A673 (cell line): ENCODE measurements around the gene MED12L. TPM values are rescaled to one million over a fixed set of nuclear protein-coding genes. Genes with fewer than 3 reads are reported as not detected.

Source experiments
- BruUV-seq: library from RNA; stranded (reverse); fragments of 400-500 nt; replicated peaks from 2 replicates; lab custom pipeline; 2021; lab: Mats Ljungman, UMichigan
- CTCF ChIA-PET: fragments of 300-600 bp; sonication (Branson Sonifier 250); formaldehyde crosslinking; loops from one replicate; lab custom pipeline; 2022; ENCODE audit warnings: antibody characterized with exemption; lab: Charles Lee
- POLR2A ChIA-PET: fragments of 300-600 bp; sonication (Branson Sonifier 250); formaldehyde crosslinking; loops from one replicate; lab custom pipeline; 2022; ENCODE audit warnings: antibody characterized with exemption; ENCODE audit not compliant: low non-redundant PET; lab: Charles Lee
- DNase-seq: peaks from one replicate; pipeline ENCODE4 v3.0.0-alpha.2; 2015; ENCODE audit warnings: low spot score
- H3K27ac ChIP-seq: fragments of 200-600 bp; sonication (generic); 2 replicates; pipeline ENCODE4 v1.5.1; 2016; ENCODE audit warnings: mixed run types, low read depth, mild to moderate bottlenecking, mixed read lengths, antibody characterized with exemption, low read length; ENCODE audit not compliant: poor library complexity, severe bottlenecking
- H3K27me3 ChIP-seq: fragments of 200-600 bp; sonication (generic); replicated peaks from 2 replicates; pipeline ENCODE4 v1.6.1; 2017; ENCODE audit warnings: mixed run types, low read depth, mild to moderate bottlenecking, mixed read lengths, antibody characterized with exemption, low read length; ENCODE audit not compliant: insufficient read depth, poor library complexity
- H3K36me3 ChIP-seq: fragments of 200-600 bp; sonication (generic); 2 replicates; pipeline ENCODE4 v1.6.1; 2016; ENCODE audit warnings: mixed run types, mild to moderate bottlenecking, mixed read lengths, antibody characterized with exemption, low read length; ENCODE audit not compliant: insufficient read depth, poor library complexity, severe bottlenecking
- H3K4me1 ChIP-seq: fragments of 200-600 bp; sonication (generic); 2 replicates; pipeline ENCODE4 v1.6.1; 2017; ENCODE audit warnings: mixed run types, mild to moderate bottlenecking, mixed read lengths, antibody characterized with exemption, low read length; ENCODE audit not compliant: insufficient read depth, poor library complexity, severe bottlenecking
- H3K4me3 ChIP-seq: fragments of 200-600 bp; sonication (generic); 2 replicates; pipeline ENCODE4 v1.5.1; 2016; ENCODE audit warnings: low read depth, mixed run types, mild to moderate bottlenecking, mixed read lengths, low read length; ENCODE audit not compliant: poor library complexity, severe bottlenecking
- H3K9me3 ChIP-seq: fragments of 200-600 bp; sonication (generic); 2 replicates; pipeline ENCODE4 v1.6.1; 2016; ENCODE audit warnings: mixed run types, low read depth, mild to moderate bottlenecking, mixed read lengths, antibody characterized with exemption, low read length; ENCODE audit not compliant: poor library complexity, severe bottlenecking
- CTCF ChIP-seq: fragments of 300-800, 200-600 bp; sonication (generic); conservative IDR thresholded peaks from 2 replicates; pipeline ENCODE4 v1.5.1; 2017; ENCODE audit warnings: low read depth, mild to moderate bottlenecking, antibody characterized with exemption, low read length, moderate library complexity, mixed read lengths
- EZH2 ChIP-seq: fragments of 200-600 bp; sonication (generic); IDR thresholded peaks from 2 replicates; pipeline ENCODE4 v1.6.1; 2017; ENCODE audit warnings: borderline replicate concordance, low read depth, mild to moderate bottlenecking, mixed read lengths, antibody characterized with exemption, low read length; ENCODE audit not compliant: poor library complexity, severe bottlenecking
- intact Hi-C: fragments of 100-400 bp; cut with micrococcal nuclease; formaldehyde crosslinking; loops from one replicate; pipeline ENCODE4 v1.10.0; 2022; ENCODE audit not compliant: unreplicated experiment
- total RNA-seq: library from RNA; stranded (reverse); gene quantifications from 2 replicates; pipeline ENCODE4 v1.2.3, GENCODE V29; 2021

The MED12L gene
- total RNA-seq, 1 experiment from 2014 or later: 0.71 TPM

DNA sequence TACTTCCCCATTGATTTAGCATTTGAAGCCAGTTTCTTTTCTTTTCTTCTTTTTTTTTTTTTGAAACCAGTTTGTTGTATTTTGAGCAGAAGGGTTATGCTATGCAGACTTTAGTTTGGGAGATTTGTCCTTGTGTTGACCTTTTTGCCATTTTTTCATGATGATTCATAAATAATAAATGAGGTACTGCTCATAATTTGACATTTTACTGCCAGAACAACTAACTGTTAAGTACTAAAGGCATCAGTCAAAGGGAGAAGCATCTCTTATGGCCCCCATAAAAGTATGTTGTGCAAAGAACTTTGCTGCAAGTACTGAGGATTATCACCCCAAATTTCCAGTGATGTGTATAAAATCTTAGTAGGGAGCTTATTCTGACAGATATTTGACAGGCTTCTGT, 232.8 kb downstream of the MED12L start:
- DNase-seq: no peak

GRCh38 chr3:151318991-151319390, 233.5 kb downstream of the MED12L start:
- CTCF ChIA-PET: no interaction called here
- peaks cover 8% of the 10 kb centered on the region for H3K4me1 ChIP-seq
- DNase-seq: no peak
- intact Hi-C loops: no loop called here
- H3K9me3 ChIP-seq: no peaks in the 10 kb centered on the region
- H3K4me3 ChIP-seq: no peak overlapping the region
- H3K27ac ChIP-seq: no peak overlapping the region
- no peaks in the 10 kb centered on the region for H3K36me3 ChIP-seq
- POLR2A ChIA-PET: no interaction called here
- TF ChIP-seq CTCF (no peak), EZH2 (no peak)
- BruUV-seq: no TSS peak
- no peaks in the 10 kb centered on the region for H3K27me3 ChIP-seq

More for the DNA sequence above, 232.8 kb downstream of the MED12L start:
- no TSS peak for BruUV-seq
- ChIA-PET CTCF (no interaction called here), POLR2A (no interaction called here)
- intact Hi-C loops: no loop called here
- Histone ChIP-seq H3K27me3 (no peaks in the 10 kb centered on the region), H3K4me1 (peaks cover 5% of the 10 kb centered on the region), H3K4me3 (no peak overlapping the region), H3K36me3 (no peaks in the 10 kb centered on the region), H3K9me3 (no peaks in the 10 kb centered on the region), H3K27ac (no peak overlapping the region)
- TF ChIP-seq CTCF: no peak
- TF ChIP-seq EZH2: no peak

- Histone ChIP-seq H3K4me3 (no peak overlapping the region), H3K9me3 (no peaks in the 10 kb centered on the region), H3K4me1 (peaks cover 13% of the 10 kb centered on the region), H3K27me3 (no peaks in the 10 kb centered on the region), H3K27ac (no peak overlapping the region), H3K36me3 (no peaks in the 10 kb centered on the region)
- BruUV-seq: no TSS peak
- TF ChIP-seq EZH2: no peak
- TF ChIP-seq CTCF: no peak
- no peak for DNase-seq
- ChIA-PET POLR2A (no interaction called here), CTCF (no interaction called here)
- intact Hi-C loops: no loop called here
Measured at GRCh38 chr3:151319628-151320027, 234.2 kb downstream of the MED12L start.
